ENCODE data around the gene CCT7. TPM values are rescaled to one million over a fixed set of nuclear protein-coding genes. Genes with fewer than 3 reads are reported as not detected.
"Not testable (repeated sequence)": the region's sequence is repeated elsewhere in the genome, so short reads cannot be mapped to it uniquely, and the experiment has no call there.

CCT7 gene
- polyA plus RNA-seq, 3 donors from 2014 or later: 240 to 379 (median 277) TPM

GRCh38 chr2:73262108-73262651 lies 28.1 kb downstream of the CCT7 start:
- Mint-ChIP-seq H3K27ac (no peak overlapping the region), H3K4me1 (peaks cover 0 to 2% of the 10 kb centered on the region in 2 donors), H3K36me3 (peaks cover 0 to 5% (median 0%) of the 10 kb centered on the region in 3 donors), H3K27me3 (ENCODE audit: low read depth in 3 of 3) (peaks cover 0 to 2% (median 0%) of the 10 kb centered on the region in 3 donors), H3K4me3 (no peak overlapping the region), H3K9me3 (no peaks in the 10 kb centered on the region)
- no peak for DNase-seq

DNA sequence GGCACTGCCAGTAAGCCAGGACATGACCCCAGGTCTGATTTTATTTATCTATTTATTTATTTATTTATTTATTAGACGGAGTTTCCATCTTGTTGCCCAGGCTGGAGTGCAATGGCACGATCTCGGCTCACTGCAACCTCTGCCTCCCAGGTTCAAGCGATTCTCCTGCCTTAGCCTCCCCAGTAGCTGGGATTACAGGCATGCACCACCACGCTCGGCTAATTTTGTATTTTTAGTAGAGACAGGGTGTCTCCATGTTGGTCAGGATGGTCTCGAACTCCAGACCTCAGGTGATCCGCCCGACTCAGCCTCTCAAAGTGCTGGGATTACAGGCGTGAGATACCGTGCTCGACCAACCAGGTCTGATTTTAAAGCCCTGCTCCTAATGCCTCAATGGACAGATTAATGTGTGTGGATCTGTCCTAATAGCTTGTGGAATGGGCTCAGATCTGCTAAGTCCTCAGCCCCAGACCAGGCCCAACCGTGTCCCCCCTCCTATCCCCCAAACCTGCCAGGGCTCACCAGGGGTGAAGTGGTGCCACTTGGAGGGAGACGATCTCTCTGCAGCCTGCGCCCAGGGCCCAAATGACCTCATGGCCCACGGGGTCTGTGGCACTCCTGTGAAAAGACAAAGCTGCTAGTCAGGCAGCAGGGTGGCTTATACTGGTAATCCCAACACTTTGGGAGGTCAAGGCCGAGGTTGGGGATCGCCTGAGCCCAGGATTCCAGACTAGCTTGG lies 28.8 kb downstream of the CCT7 start:
- H3K9me3 Mint-ChIP-seq; H3K4me1 Mint-ChIP-seq; H3K36me3 Mint-ChIP-seq; H3K4me3 Mint-ChIP-seq; H3K27ac Mint-ChIP-seq; H3K27me3 Mint-ChIP-seq (ENCODE audit: low read depth in 3 of 3); DNase-seq: not testable (repeated sequence)

GRCh38 chr2:73263540-73264331 lies 29.6 kb downstream of the CCT7 start:
- Mint-ChIP-seq H3K36me3 (peaks cover 0 to 5% (median 0%) of the 10 kb centered on the region in 3 donors), H3K4me1 (peaks cover 6 to 11% of the 10 kb centered on the region in 2 donors), H3K27me3 (ENCODE audit: low read depth in 3 of 3) (peaks cover 0 to 5% (median 2%) of the 10 kb centered on the region in 3 donors), H3K4me3 (no peak overlapping the region), H3K9me3 (no peaks in the 10 kb centered on the region), H3K27ac (no peak overlapping the region)
- DNase-seq: no peak

GRCh38 chr2:73264332-73264606 lies 30.2 kb downstream of the CCT7 start:
- no peak overlapping the region for H3K27ac Mint-ChIP-seq
- peaks cover 6 to 11% of the 10 kb centered on the region in 2 donors for H3K4me1 Mint-ChIP-seq
- H3K9me3 Mint-ChIP-seq: no peaks in the 10 kb centered on the region
- H3K36me3 Mint-ChIP-seq: peaks cover 0 to 5% (median 0%) of the 10 kb centered on the region in 3 donors
- H3K4me3 Mint-ChIP-seq: no peak overlapping the region
- no peak for DNase-seq
- peaks cover 0 to 5% (median 2%) of the 10 kb centered on the region in 3 donors for H3K27me3 Mint-ChIP-seq (ENCODE audit: low read depth in 3 of 3)

DNA sequence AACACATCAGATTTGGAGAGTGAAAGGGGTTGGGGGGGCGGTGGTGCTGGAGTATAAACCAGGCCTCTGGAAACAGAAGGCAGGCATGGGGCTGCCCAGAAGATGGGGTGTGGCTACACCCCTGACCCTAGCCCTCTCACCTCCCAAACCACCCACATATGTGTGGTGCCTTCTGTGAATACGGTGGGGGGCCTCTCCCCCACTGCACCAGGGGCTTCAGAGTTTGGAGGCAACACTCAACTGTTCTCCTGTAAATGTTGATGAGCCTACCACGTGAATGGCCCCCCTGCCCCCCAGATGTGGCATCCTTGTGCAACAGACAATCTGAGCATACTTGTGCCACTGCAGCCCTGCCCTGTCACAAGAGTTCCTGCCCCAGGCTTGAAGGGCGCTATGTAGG lies 30.7 kb downstream of the CCT7 start:
- Mint-ChIP-seq H3K4me3 (no peak overlapping the region), H3K27me3 (ENCODE audit: low read depth in 3 of 3) (peaks cover 0 to 5% (median 2%) of the 10 kb centered on the region in 3 donors), H3K36me3 (peaks cover 0 to 5% (median 0%) of the 10 kb centered on the region in 3 donors), H3K27ac (no peak overlapping the region), H3K4me1 (peaks cover 6 to 12% of the 10 kb centered on the region in 2 donors), H3K9me3 (no peaks in the 10 kb centered on the region)
- no peak for DNase-seq

DNA sequence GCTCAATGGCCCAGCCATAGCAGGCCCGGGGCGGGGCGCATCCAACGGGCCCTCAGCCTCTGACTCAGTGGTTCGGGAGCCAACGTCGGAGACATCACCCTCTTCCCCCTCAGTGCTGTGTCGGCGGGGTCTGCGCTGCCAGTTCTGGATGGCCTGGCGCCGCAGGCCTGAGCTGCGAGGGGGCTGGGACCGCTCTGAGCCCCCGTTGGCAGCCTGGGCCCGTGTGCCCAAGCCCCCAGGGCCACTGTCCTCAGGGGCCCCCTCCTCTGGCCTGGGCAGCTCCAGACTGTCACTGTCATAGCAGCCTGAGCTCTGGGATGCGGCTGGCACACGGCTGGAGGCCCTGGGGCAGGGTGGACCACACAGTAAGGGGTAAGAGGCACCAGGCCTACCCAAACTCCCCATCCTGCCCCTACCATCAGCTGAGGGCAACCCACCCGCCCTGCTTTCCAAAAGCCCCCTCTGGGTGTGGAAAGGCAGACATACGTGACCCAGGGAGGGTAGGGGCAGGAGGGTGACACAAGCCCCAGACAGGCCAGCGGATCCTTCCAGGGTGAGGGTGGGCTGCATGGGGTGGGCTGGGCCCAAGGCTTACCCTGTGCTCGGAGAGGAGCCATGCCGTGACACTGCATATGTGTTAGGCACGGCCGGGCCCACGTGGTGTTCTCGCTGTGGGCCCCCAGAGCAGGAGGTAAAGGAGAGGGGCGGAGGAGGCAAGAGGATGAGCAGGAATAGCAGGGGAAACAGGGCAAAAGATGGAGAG lies 31.4 kb downstream of the CCT7 start:
- Mint-ChIP-seq H3K4me3 (no peak overlapping the region), H3K4me1 (peaks cover 6 to 17% of the 10 kb centered on the region in 2 donors), H3K27me3 (ENCODE audit: low read depth in 3 of 3) (peaks cover 2 to 7% (median 4%) of the 10 kb centered on the region in 3 donors), H3K36me3 (peaks cover 0 to 5% (median 0%) of the 10 kb centered on the region in 3 donors), H3K27ac (no peak overlapping the region), H3K9me3 (no peaks in the 10 kb centered on the region)
- no peak for DNase-seq

GRCh38 chr2:73266061-73266901 lies 32.2 kb downstream of the CCT7 start:
- no peak for DNase-seq

DNA sequence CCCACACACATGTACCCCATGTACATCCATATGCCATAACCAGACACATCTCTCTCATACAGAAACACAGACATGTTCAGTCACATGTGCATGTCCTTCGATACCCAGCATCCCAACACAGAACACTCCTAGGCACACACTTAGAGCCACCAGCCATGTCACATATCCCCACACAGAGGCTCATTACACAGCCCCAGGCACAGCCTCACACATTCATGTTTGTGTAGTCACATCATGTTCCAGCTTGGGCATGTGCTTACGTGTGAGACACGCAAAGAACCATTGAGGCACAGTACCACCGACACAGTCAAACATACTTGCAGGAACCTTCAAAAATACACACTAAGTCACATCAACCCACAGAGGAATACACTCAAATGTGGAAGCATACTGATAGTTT lies 32.9 kb downstream of the CCT7 start:
- no peak overlapping the region for H3K27ac Mint-ChIP-seq

More at GRCh38 chr2:73266061-73266901, 32.2 kb downstream of the CCT7 start:
- no peak overlapping the region for H3K4me3 Mint-ChIP-seq
- peaks cover 8 to 17% of the 10 kb centered on the region in 2 donors for H3K4me1 Mint-ChIP-seq
- no peaks in the 10 kb centered on the region for H3K9me3 Mint-ChIP-seq
- no peak overlapping the region for H3K27ac Mint-ChIP-seq
- H3K36me3 Mint-ChIP-seq: peaks cover 0 to 5% (median 0%) of the 10 kb centered on the region in 3 donors
- peaks cover 2 to 7% (median 5%) of the 10 kb centered on the region in 3 donors for H3K27me3 Mint-ChIP-seq (ENCODE audit: low read depth in 3 of 3)

GRCh38 chr2:73268366-73268829 lies 34.3 kb downstream of the CCT7 start:
- Mint-ChIP-seq H3K36me3 (peaks cover 0 to 5% (median 0%) of the 10 kb centered on the region in 3 donors), H3K27me3 (ENCODE audit: low read depth in 3 of 3) (peaks cover 1 to 7% (median 5%) of the 10 kb centered on the region in 3 donors), H3K9me3 (no peaks in the 10 kb centered on the region), H3K27ac (no peak overlapping the region), H3K4me3 (peak overlapping the region; percentile 37 to 61 (median 58)), H3K4me1 (peaks cover 8 to 17% of the 10 kb centered on the region in 2 donors)
- DNase-seq: no peak

More for the DNA sequence above, 32.9 kb downstream of the CCT7 start:
- Mint-ChIP-seq H3K4me1 (peaks cover 8 to 17% of the 10 kb centered on the region in 2 donors), H3K4me3 (no peak overlapping the region), H3K27me3 (ENCODE audit: low read depth in 3 of 3) (peaks cover 2 to 7% (median 5%) of the 10 kb centered on the region in 3 donors), H3K36me3 (peaks cover 0 to 5% (median 0%) of the 10 kb centered on the region in 3 donors), H3K9me3 (no peaks in the 10 kb centered on the region)
- DNase-seq: no peak

- peak overlapping the region in 4 of 5 donors; percentile 3 to 60 (median 42) for H3K4me3 Mint-ChIP-seq
- peaks cover 0 to 7% (median 5%) of the 10 kb centered on the region in 3 donors for H3K27me3 Mint-ChIP-seq (ENCODE audit: low read depth in 3 of 3)
- peaks cover 0 to 1% (median 0%) of the 10 kb centered on the region in 6 donors for H3K9me3 Mint-ChIP-seq
- DNase-seq: peak; percentile 43 to 70 (median 62)
- H3K36me3 Mint-ChIP-seq: peaks cover 0 to 5% (median 0%) of the 10 kb centered on the region in 3 donors
- H3K27ac Mint-ChIP-seq: no peak overlapping the region
- H3K4me1 Mint-ChIP-seq: peaks cover 8 to 17% of the 10 kb centered on the region in 2 donors
Measured at GRCh38 chr2:73268830-73269685, 35.0 kb downstream of the CCT7 start.

DNA sequence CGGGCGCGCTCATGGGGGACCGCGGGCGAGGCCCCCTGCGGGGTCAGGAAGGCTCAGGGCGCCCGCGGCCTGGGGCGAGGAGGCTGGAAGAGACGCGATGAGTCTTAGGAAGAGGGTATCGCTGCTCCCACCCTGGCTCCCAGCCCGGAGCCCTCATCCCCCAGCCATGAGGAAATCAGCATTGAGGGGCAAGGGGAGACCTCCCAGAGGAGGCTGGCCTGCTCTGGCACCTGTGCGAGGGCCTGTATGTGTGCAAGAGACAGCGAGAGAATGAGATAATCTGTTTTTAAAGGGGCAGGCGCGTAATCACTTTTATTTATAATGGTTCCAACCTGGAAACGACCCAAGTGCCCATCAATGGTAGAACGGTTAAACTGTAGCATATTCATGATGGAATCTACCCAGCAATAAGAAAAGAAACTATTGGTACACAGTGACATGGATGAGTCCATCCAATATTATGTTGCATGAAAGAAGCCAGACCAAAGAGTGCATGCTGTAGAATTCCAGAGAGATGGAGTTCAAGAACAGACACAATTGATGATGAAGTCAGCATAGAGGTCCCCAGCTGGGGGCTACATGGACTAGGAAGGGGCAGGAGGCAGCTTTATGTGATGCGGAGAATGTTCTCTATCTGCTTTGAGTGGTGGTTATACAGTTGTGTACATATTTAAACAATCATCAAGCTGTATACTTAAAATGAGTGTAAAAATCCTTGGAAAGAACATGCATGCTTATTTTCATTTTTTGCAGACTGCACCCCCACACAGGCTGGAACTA lies 35.8 kb downstream of the CCT7 start:
- H3K27me3 Mint-ChIP-seq (ENCODE audit: low read depth in 3 of 3): peaks cover 0 to 7% (median 5%) of the 10 kb centered on the region in 3 donors
- peaks cover 0 to 1% (median 0%) of the 10 kb centered on the region in 6 donors for H3K9me3 Mint-ChIP-seq
- H3K4me1 Mint-ChIP-seq: peaks cover 8 to 17% of the 10 kb centered on the region in 2 donors
- peaks cover 0 to 5% (median 0%) of the 10 kb centered on the region in 3 donors for H3K36me3 Mint-ChIP-seq
- peak overlapping the region; percentile 2 to 53 (median 15) for H3K4me3 Mint-ChIP-seq
- no peak for DNase-seq
- no peak overlapping the region for H3K27ac Mint-ChIP-seq
